H1 (cell line): ENCODE results near the gene NTN4. TPM values are rescaled to one million over a fixed set of nuclear protein-coding genes. Genes with fewer than 3 reads are reported as not detected.

ENCODE experiments used
- CTCF ChIA-PET: fragments of 300-600 bp; sonication (Branson Sonifier 250); formaldehyde crosslinking; loops from one replicate; lab custom pipeline; 2021; ENCODE audit not compliant: partially characterized antibody; lab: Charles Lee
- POLR2A ChIA-PET: fragments of 300-600 bp; sonication (Branson Sonifier 250); formaldehyde crosslinking; loops from one replicate; lab custom pipeline; 2021; ENCODE audit warnings: inconsistent platforms; ENCODE audit not compliant: partially characterized antibody; lab: Charles Lee
- DNase-seq, 2 experiments: peaks; one replicate each; pipeline versions ENCODE4 v3.0.0 to v3.0.0-alpha.2; 2010 to 2022; ENCODE audit warnings: low spot score in 2 of 2, low read depth in 1 of 2, mixed read lengths in 1 of 2
- FAIRE-seq: peaks from 2 replicates; lab custom pipeline; 2011; peaks lifted over from hg19 to GRCh38; lab: Jason Lieb, UNC
- H2AFZ ChIP-seq: 2 replicates; pipeline ENCODE4 v1.8.1; 2012; ENCODE audit warnings: low read length, inconsistent platforms
- H2AK5ac ChIP-seq: 2 replicates; pipeline ENCODE4 v1.6.1; 2013; ENCODE audit warnings: low read depth, low read length
- H2BK120ac ChIP-seq: replicated peaks from 2 replicates; pipeline ENCODE3; 2013; ENCODE audit warnings: low read depth, low read length, inconsistent platforms
- H2BK12ac ChIP-seq: 2 replicates; pipeline ENCODE4 v1.6.1; 2013; ENCODE audit warnings: low read depth, low read length
- H2BK15ac ChIP-seq: 2 replicates; pipeline ENCODE4 v1.6.1; 2013; ENCODE audit warnings: low read length
- H2BK20ac ChIP-seq: 2 replicates; pipeline ENCODE4 v1.6.1; 2013; ENCODE audit warnings: low read length
- H2BK5ac ChIP-seq: 2 replicates; pipeline ENCODE4 v1.6.1; 2013; ENCODE audit warnings: low read depth, low read length
- H3K14ac ChIP-seq: 2 replicates; pipeline ENCODE4 v1.6.1; 2013; ENCODE audit warnings: inconsistent platforms; ENCODE audit not compliant: insufficient read length
- H3K18ac ChIP-seq: 2 replicates; pipeline ENCODE4 v1.6.1; 2013; ENCODE audit warnings: low read length; ENCODE audit errors: extremely low read depth
- H3K23ac ChIP-seq: 2 replicates; pipeline ENCODE4 v1.6.1; 2013; ENCODE audit warnings: inconsistent platforms; ENCODE audit not compliant: insufficient read length
- H3K23me2 ChIP-seq: 2 replicates; pipeline ENCODE4 v1.6.1; 2013; ENCODE audit warnings: low read depth, low read length
- H3K27ac ChIP-seq: 2 replicates; pipeline ENCODE4 v1.6.1; 2011; ENCODE audit warnings: low read depth, low read length, inconsistent platforms
- H3K27me3 ChIP-seq, 4 experiments: replicated peaks in 1 of 4; 1 replicate in 1 of 4; 2 replicates in 3 of 4; pipeline versions ENCODE4 v1.6.1 to v1.8.1; 2011 to 2013; ENCODE audit warnings: low read length in 3 of 4, mild to moderate bottlenecking in 3 of 4, inconsistent platforms in 2 of 4, mixed read lengths in 2 of 4, moderate library complexity in 1 of 4; ENCODE audit not compliant: control insufficient read depth in 3 of 4, insufficient read depth in 3 of 4; ENCODE audit errors: extremely low read depth in 1 of 4
- H3K36me3 ChIP-seq, 4 experiments: 2 replicates each; pipeline versions ENCODE4 v1.6.1 to v1.8.1; 2011 to 2013; ENCODE audit warnings: mild to moderate bottlenecking in 4 of 4, low read length in 3 of 4, moderate library complexity in 2 of 4, control low read depth in 1 of 4, inconsistent platforms in 1 of 4; ENCODE audit not compliant: insufficient read depth in 4 of 4, control insufficient read depth in 2 of 4
- H3K4ac ChIP-seq: replicated peaks from 2 replicates; pipeline ENCODE3; 2013; ENCODE audit warnings: low read length, low read depth, mixed read lengths, inconsistent platforms; ENCODE audit not compliant: insufficient read length
- H3K4me1 ChIP-seq, 4 experiments: replicated peaks in 1 of 4; 1 replicate in 1 of 4; 2 replicates in 3 of 4; pipeline versions ENCODE4 v1.6.1 to v1.8.1; 2011 to 2013; ENCODE audit warnings: low read length in 3 of 4, inconsistent platforms in 2 of 4, mixed read lengths in 1 of 4; ENCODE audit not compliant: insufficient read depth in 4 of 4, control insufficient read depth in 3 of 4
- H3K4me2 ChIP-seq, 2 experiments: 2 replicates each; pipeline versions ENCODE4 v1.6.1 to v1.8.1; 2011 to 2013; ENCODE audit warnings: low read depth in 2 of 2, low read length in 2 of 2, control low read depth in 1 of 2, inconsistent platforms in 1 of 2, mild to moderate bottlenecking in 1 of 2; ENCODE audit not compliant: insufficient read depth in 1 of 2
- H3K4me3 ChIP-seq, 4 experiments: fragments of 200-600, 300-600 bp in 1 of 4; sonication (generic), shearing (Covaris generic), sonication (Bioruptor Twin) in 1 of 4; 2 replicates each; pipeline versions ENCODE4 v1.5.1 to v1.8.1; 2011 to 2016; ENCODE audit warnings: low read length in 4 of 4, low read depth in 3 of 4, control low read depth in 2 of 4, inconsistent platforms in 2 of 4, mild to moderate bottlenecking in 2 of 4, mixed read lengths in 1 of 4, moderate library complexity in 1 of 4; ENCODE audit not compliant: insufficient read depth in 2 of 4; ENCODE audit errors: extremely low read depth in 1 of 4
- H3K56ac ChIP-seq: replicated peaks from 2 replicates; pipeline ENCODE3; 2013; ENCODE audit warnings: low read depth, mild to moderate bottlenecking, mixed read lengths, low read length, inconsistent platforms; ENCODE audit not compliant: insufficient read length
- H3K79me1 ChIP-seq: 2 replicates; pipeline ENCODE4 v1.6.1; 2013; ENCODE audit warnings: low read depth, low read length, control low read depth
- H3K79me2 ChIP-seq, 2 experiments: 2 replicates each; pipeline versions ENCODE4 v1.6.1 to v1.8.1; 2012 to 2013; ENCODE audit warnings: low read length in 2 of 2, mild to moderate bottlenecking in 2 of 2, inconsistent platforms in 1 of 2; ENCODE audit not compliant: insufficient read depth in 2 of 2, control insufficient read depth in 1 of 2
- H3K9ac ChIP-seq, 4 experiments: replicated peaks in 1 of 4; 1 replicate in 1 of 4; 2 replicates in 3 of 4; pipeline versions ENCODE4 v1.6.1 to v1.8.1; 2011 to 2013; ENCODE audit warnings: low read depth in 3 of 4, low read length in 3 of 4, control low read depth in 2 of 4, mild to moderate bottlenecking in 2 of 4, moderate library complexity in 2 of 4, inconsistent platforms in 1 of 4; ENCODE audit errors: extremely low read depth in 1 of 4
- H3K9me3 ChIP-seq, 2 experiments: 2 replicates each; pipeline versions ENCODE4 v1.6.1 to v1.8.1; 2012 to 2013; ENCODE audit warnings: mild to moderate bottlenecking in 2 of 2, moderate library complexity in 2 of 2, control low read depth in 1 of 2, inconsistent platforms in 1 of 2, low read depth in 1 of 2, low read length in 1 of 2, mixed read lengths in 1 of 2; ENCODE audit not compliant: insufficient read depth in 2 of 2
- H4K20me1 ChIP-seq, 2 experiments: replicated peaks in 1 of 2; 2 replicates each; pipeline versions ENCODE3 to v1.8.1; 2011 to 2013; ENCODE audit warnings: inconsistent platforms in 2 of 2, low read length in 2 of 2, mild to moderate bottlenecking in 1 of 2; ENCODE audit not compliant: insufficient read depth in 2 of 2, control insufficient read depth in 1 of 2
- H4K5ac ChIP-seq: 2 replicates; pipeline ENCODE4 v1.6.1; 2013; ENCODE audit warnings: low read length, low read depth, mixed read lengths, inconsistent platforms; ENCODE audit not compliant: insufficient read length
- H4K8ac ChIP-seq: 2 replicates; pipeline ENCODE4 v1.8.0; 2013; ENCODE audit warnings: mild to moderate bottlenecking, moderate library complexity, low read length, inconsistent platforms; ENCODE audit not compliant: insufficient read depth; ENCODE audit errors: extremely low read depth
- H4K91ac ChIP-seq: replicated peaks from 2 replicates; pipeline ENCODE3; 2013; ENCODE audit warnings: low read length, mixed read lengths, inconsistent platforms; ENCODE audit not compliant: insufficient read length
- CBX8 ChIP-seq: fragments of 300-800, 300-1000 bp; sonication (generic); IDR thresholded peaks from 2 replicates; pipeline ENCODE4 v1.7.1; 2016; ENCODE audit warnings: low read depth, low read length, borderline replicate concordance
- CEBPB ChIP-seq: IDR thresholded peaks from 2 replicates; pipeline ENCODE4 v1.6.1; 2012; ENCODE audit warnings: low read depth, low read length
- EZH2 ChIP-seq: fragments of 200-600 bp; sonication (generic); IDR thresholded peaks from 2 replicates; pipeline ENCODE4 v1.7.1; 2012; ENCODE audit warnings: low read depth, mild to moderate bottlenecking, moderate library complexity, low read length, inconsistent platforms; ENCODE audit not compliant: severe bottlenecking
- GABPA ChIP-seq: IDR thresholded peaks from 2 replicates; pipeline ENCODE4 v1.6.1; 2011; ENCODE audit warnings: mild to moderate bottlenecking, low read length, moderate library complexity, borderline replicate concordance; ENCODE audit not compliant: insufficient read depth
- JUN ChIP-seq: IDR thresholded peaks from 2 replicates; pipeline ENCODE4 v1.6.1; 2011; ENCODE audit warnings: low read depth, mild to moderate bottlenecking, improper control_type of control experiment, low read length
- JUND ChIP-seq: IDR thresholded peaks from 2 replicates; pipeline ENCODE4 v1.6.1; 2011; ENCODE audit warnings: mild to moderate bottlenecking, improper control_type of control experiment, low read length
- MAFK ChIP-seq: IDR thresholded peaks from 2 replicates; pipeline ENCODE4 v1.6.1; 2012; ENCODE audit warnings: low read depth, mild to moderate bottlenecking, improper control_type of control experiment, low read length
- POLR2AphosphoS5 ChIP-seq: IDR thresholded peaks from 2 replicates; pipeline ENCODE4 v1.6.1; 2011; ENCODE audit warnings: low read depth, low read length
- SP2 ChIP-seq: IDR thresholded peaks from 2 replicates; pipeline ENCODE4 v1.6.1; 2012; ENCODE audit warnings: mild to moderate bottlenecking, low read length, inconsistent platforms
- SUZ12 ChIP-seq: fragments of 200-600 bp; sonication (generic); IDR thresholded peaks from 2 replicates; pipeline ENCODE4 v1.6.1; 2012; ENCODE audit warnings: mild to moderate bottlenecking, inconsistent platforms, low read length, moderate library complexity, mixed read lengths
- TAF1 ChIP-seq: IDR thresholded peaks from 2 replicates; pipeline ENCODE4 v1.6.1; 2011; ENCODE audit warnings: mild to moderate bottlenecking, low read depth, low read length
- YY1 ChIP-seq: IDR thresholded peaks from 2 replicates; pipeline ENCODE4 v1.6.1; 2011; ENCODE audit warnings: low read depth, mild to moderate bottlenecking, low read length
- ZNF274 ChIP-seq: IDR thresholded peaks from 2 replicates; pipeline ENCODE4 v1.7.0; 2012; ENCODE audit warnings: low read length, borderline replicate concordance; ENCODE audit errors: extremely low read depth
- WGBS, 2 experiments: shearing (Covaris generic) in 1 of 2; methylation state at CpG; one replicate each; pipeline versions ENCODE4 v1.1.6 to v1.1.7; 2013 to 2015; ENCODE audit warnings: low lambda C conversion rate in 2 of 2, mixed read lengths in 2 of 2, inconsistent platforms in 1 of 2, low coverage in 1 of 2, missing lambda C conversion rate in 1 of 2; ENCODE audit not compliant: insufficient replicate concordance in 2 of 2, insufficient coverage in 1 of 2, insufficient read length in 1 of 2; ENCODE audit errors: extremely low coverage in 1 of 2, missing lambda C conversion rate in 1 of 2; 5-methylcytosine and 5-hydroxymethylcytosine counted together
- polyA plus RNA-seq, 7 experiments: library from polyadenylated mRNA; depleted of rRNA in 3 of 7; stranded (reverse) in 5 of 7; unstranded in 2 of 7; fragments of >200 nt in 5 of 7; fragments of 200-250 nt in 2 of 7; gene quantifications; 1 replicate in 5 of 7; 2 replicates in 1 of 7; 4 replicates in 1 of 7; pipeline versions ENCODE4 v1.2.1 to v1.2.3, GENCODE V29; 2011 to 2013; ENCODE audit warnings: missing spikeins in 2 of 7, mixed read lengths in 2 of 7
- total RNA-seq: library from RNA; stranded (reverse); fragmentation: NEBNext Ultra II Directional; extraction: Animal tissue kit (Norgen Biotek cat#: 25700); gene quantifications from 2 replicates; pipeline ENCODE4 v1.2.1, GENCODE V29; 2021

The NTN4 gene
- total and polyA plus RNA-seq, 2 of the 8 experiments (the other 6 are each of a cell fraction or from before 2014, with no cell fraction given), result 0.74 to 1.3 TPM

DNA sequence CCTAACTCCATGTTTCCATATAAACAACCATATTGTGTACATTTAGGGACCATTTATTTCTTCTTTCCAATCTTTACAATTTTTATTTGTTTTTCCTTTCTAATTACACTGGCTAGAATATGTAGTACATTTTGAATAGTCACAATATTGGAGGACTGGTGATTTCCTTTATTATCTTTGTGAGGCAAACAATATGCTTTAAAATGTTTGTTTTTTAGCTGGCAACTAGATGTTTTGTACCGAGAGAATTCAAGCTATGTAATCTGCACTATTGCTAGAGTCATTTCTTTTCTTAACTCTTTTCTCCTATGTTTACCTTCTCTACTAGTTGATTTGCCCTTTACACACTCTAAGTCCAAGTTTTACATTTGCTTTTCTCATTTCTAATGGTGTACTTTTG lies 13.3 kb upstream of the NTN4 start:
- Histone ChIP-seq H3K14ac (no peak overlapping the region), H3K18ac (no peak overlapping the region), H2BK12ac (no peak overlapping the region), H2BK15ac (no peak overlapping the region), H3K9me3 (no peaks in the 10 kb centered on the region), H4K8ac (no peak overlapping the region), H3K56ac (no peak overlapping the region), H4K91ac (no peak overlapping the region), H4K20me1 (no peaks in the 10 kb centered on the region), H3K4ac (no peak overlapping the region), H3K79me2 (no peaks in the 10 kb centered on the region), H3K23me2 (no peaks in the 10 kb centered on the region), H3K36me3 (no peaks in the 10 kb centered on the region), H3K4me3 (no peak overlapping the region), H4K5ac (no peak overlapping the region), H2AFZ (no peak overlapping the region), H2BK5ac (no peak overlapping the region), H2AK5ac (no peak overlapping the region), H3K23ac (no peak overlapping the region), H3K79me1 (no peaks in the 10 kb centered on the region), H3K4me2 (no peak overlapping the region), H3K27ac (no peak overlapping the region), H2BK20ac (no peak overlapping the region), H3K27me3 (no peaks in the 10 kb centered on the region), H2BK120ac (no peak overlapping the region), H3K4me1 (no peaks in the 10 kb centered on the region), H3K9ac (no peak overlapping the region)
- ChIA-PET POLR2A (interaction anchor here (0.8 kb wide), 1 partner anchor 95 kb away, joined by 3 read pairs; no protein-coding TSS in a partner anchor), CTCF (interaction anchor here (1.3 kb wide), 1 partner anchor 11 kb away, joined by 4 read pairs; no protein-coding TSS in a partner anchor)
- FAIRE-seq (no peak), DNase-seq (no peak)
- TF ChIP-seq ZNF274 (no peak), EZH2 (no peak), YY1 (no peak), JUN (no peak), CBX8 (no peak), POLR2AphosphoS5 (no peak), SP2 (no peak), GABPA (no peak), MAFK (no peak), TAF1 (no peak), JUND (no peak), SUZ12 (no peak), CEBPB (no peak)
- WGBS, 2 experiments, result 88% methylated on average over 1 of the region's 1 CpG; no CpG with 5 or more reads in 1 of the 2 experiments
